Neural progenitor cell (in vitro differentiated cells): Measurements from ENCODE around the gene BAG1.

Experiments
- CTCF ChIP-seq: fragments of 200-600 bp; sonication (generic); IDR thresholded peaks from 2 replicates; pipeline ENCODE4 v1.5.1; 2017; ENCODE audit warnings: antibody characterized with exemption, mild to moderate bottlenecking
- EZH2 ChIP-seq: fragments of 200-600 bp; sonication (generic); IDR thresholded peaks from 2 replicates; pipeline ENCODE4 v1.6.1; 2017; ENCODE audit warnings: antibody characterized with exemption, mild to moderate bottlenecking, moderate library complexity
- EZH2phosphoT487 ChIP-seq: fragments of 200-600 bp; sonication (generic); IDR thresholded peaks from 2 replicates; pipeline ENCODE4 v1.6.1; 2017; ENCODE audit warnings: antibody characterized with exemption

- TF ChIP-seq EZH2 (no peak), CTCF (peak; percentile 70), EZH2phosphoT487 (no peak)
Observed at GRCh38 chr9:33287087-33287490, 22.6 kb upstream of the BAG1 start.
